Measurements from ENCODE around the gene SLC13A5.

SLC13A5 gene

DNA sequence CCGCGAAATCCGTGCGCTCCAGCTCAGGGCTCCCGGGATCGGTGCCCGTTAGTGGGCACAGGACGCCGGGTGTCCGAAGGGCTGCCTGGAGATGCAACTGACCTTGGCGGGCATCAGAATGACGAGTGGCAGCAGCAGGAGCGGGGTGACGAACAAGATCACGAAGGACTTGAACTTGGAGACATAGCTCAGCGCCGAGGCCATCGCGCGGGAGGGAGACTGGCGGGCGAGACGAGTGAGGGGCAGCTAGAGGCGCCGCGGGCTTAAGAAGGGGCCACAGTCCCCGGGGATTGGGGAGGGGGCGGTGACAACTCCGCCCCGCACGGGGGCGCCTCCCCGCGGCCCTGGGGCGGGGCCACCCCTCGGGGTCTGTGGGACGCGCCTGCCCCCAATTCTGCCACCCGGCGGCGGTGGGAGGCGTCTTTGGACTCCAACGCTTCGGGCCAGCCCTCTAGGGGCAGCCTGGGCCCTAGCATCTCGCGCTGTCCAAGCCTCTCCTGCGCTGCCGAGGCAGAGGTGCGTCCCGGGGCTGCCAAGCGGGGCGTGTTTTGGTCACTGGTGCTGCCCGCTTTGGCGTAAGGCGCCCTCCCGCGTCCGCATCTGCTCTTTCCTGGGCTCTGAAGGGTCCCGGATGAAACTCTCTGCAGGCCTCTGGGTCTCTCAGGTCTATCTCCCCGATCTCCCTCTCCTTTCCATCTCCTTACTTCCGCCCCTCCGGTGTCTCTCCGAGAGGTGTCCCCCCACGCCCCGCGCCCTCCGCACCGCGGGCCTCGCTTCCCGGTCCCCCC lies at the start of gene SLC13A5:
Gene SLC13A5, minus strand, starts transcription at position 240 of the 788 bp plus-strand sequence. Its CDS starts 36 bp downstream, at position 204.
- Histone ChIP-seq H3K27me3 (ENCODE audit: insufficient read depth, low read length) (peaks cover 51% of the 10 kb centered on the region), H3K79me2 (ENCODE audit: control insufficient read depth, insufficient read depth, low read length, unreplicated experiment) (no peaks in the 10 kb centered on the region), H3K4me3 (ENCODE audit: low read depth, low read length) (peak within 1 kb of the TSS; percentile 61), H3K4me1 (ENCODE audit: control insufficient read depth, insufficient read depth, low read length, unreplicated experiment) (no peaks in the 10 kb centered on the region), H3K27ac (ENCODE audit: low read depth, low read length) (no peak within 1 kb of the TSS), H2AFZ (ENCODE audit: low read length, unreplicated experiment) (peak within 1 kb of the TSS; percentile 51), H3K36me3 (ENCODE audit: insufficient read depth, low read length) (no peaks in the 10 kb centered on the region)

DNA sequence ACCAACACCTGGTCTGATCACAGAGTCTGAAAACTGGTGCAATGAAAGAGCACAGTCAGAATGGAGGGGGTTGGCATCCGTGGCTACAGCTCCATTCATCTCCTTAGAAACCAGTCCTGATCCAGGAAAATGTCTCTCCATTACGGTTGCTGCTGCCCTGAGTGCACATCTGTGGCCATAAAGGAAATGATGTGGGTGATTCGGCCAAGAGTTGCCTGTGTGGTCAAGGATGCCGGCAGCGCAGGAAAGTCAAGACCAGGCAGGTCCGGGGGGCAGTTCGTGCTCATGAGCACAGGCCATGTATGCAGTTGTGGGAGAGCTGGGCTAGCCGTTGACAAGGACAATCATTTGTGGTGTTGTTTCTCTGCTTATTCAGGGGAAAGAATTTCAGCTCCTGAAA lies 48.6 kb upstream of the SLC13A5 start:
- Histone ChIP-seq H3K4me3 (ENCODE audit: low read depth, low read length) (no peak overlapping the region), H3K36me3 (ENCODE audit: insufficient read depth, low read length) (peaks cover 81% of the 10 kb centered on the region), H3K4me1 (ENCODE audit: control insufficient read depth, insufficient read depth, low read length, unreplicated experiment) (peaks cover 14% of the 10 kb centered on the region), H3K79me2 (ENCODE audit: control insufficient read depth, insufficient read depth, low read length, unreplicated experiment) (peaks cover 44% of the 10 kb centered on the region), H3K27me3 (ENCODE audit: insufficient read depth, low read length) (no peaks in the 10 kb centered on the region), H2AFZ (ENCODE audit: low read length, unreplicated experiment) (no peak overlapping the region), H3K27ac (ENCODE audit: low read depth, low read length) (no peak overlapping the region)

DNA sequence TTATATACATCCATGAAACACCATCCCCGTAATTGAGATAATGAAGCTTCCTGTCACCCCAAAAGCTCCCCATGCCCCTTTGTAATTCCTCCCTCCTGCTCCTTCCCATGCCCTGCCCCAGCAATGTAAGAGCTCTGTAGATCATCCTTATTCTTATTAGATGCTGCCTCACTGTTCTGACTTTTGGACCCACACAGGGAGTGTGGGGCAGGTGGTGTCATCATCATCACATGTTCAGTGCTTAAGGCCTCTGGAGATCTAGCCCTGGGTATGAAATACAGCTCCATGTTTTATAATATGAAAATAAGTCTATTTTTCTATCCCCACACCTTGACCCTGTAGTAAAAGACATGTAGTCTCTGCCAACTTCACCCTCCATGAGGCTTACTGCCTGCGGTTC lies 44.6 kb upstream of the SLC13A5 start:
- Histone ChIP-seq H3K27ac (ENCODE audit: low read depth, low read length) (no peak overlapping the region), H2AFZ (ENCODE audit: low read length, unreplicated experiment) (no peak overlapping the region), H3K79me2 (ENCODE audit: control insufficient read depth, insufficient read depth, low read length, unreplicated experiment) (peaks cover 59% of the 10 kb centered on the region), H3K27me3 (ENCODE audit: insufficient read depth, low read length) (no peaks in the 10 kb centered on the region), H3K36me3 (ENCODE audit: insufficient read depth, low read length) (peaks cover 43% of the 10 kb centered on the region), H3K4me1 (ENCODE audit: control insufficient read depth, insufficient read depth, low read length, unreplicated experiment) (peaks cover 36% of the 10 kb centered on the region), H3K4me3 (ENCODE audit: low read depth, low read length) (peak overlapping the region; percentile 90)

DNA sequence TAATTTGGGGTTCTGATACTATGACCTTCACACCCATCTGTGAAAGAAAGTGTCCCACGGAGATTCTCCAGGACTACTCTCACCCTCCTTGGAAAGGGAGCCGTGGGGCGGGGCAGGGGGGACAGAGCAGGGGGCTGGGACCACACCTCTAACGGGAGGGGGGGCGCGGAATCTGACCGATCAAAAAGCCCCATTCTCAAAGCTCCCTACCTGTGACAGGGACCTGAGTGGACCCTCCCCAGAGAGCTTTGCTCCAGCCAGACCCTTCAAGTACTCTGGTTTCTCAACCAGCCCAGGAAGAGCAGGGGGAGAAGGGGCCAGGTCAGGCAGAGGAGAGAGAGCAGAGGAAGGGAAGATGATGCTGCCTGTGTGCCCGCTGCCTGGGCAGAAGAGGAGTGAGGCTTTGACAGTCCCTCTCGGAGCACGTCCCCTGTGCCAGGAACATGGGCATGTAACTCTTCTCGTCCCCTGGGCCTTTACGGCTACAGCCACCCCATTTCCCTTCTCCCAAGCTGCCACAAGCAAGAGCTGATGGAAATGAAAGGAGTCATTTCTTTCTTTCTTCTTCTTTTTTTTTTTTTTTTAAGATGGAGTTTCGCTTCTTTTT lies 43.4 kb upstream of the SLC13A5 start:
- peaks cover 54% of the 10 kb centered on the region for H3K79me2 ChIP-seq (ENCODE audit: control insufficient read depth, insufficient read depth, low read length, unreplicated experiment)
- H3K27ac ChIP-seq (ENCODE audit: low read depth, low read length): peak overlapping the region; percentile 79
- H3K36me3 ChIP-seq (ENCODE audit: insufficient read depth, low read length): peaks cover 31% of the 10 kb centered on the region
- H3K4me1 ChIP-seq (ENCODE audit: control insufficient read depth, insufficient read depth, low read length, unreplicated experiment): peaks cover 46% of the 10 kb centered on the region
- no peaks in the 10 kb centered on the region for H3K27me3 ChIP-seq (ENCODE audit: insufficient read depth, low read length)
- peak overlapping the region; percentile 90 for H3K4me3 ChIP-seq (ENCODE audit: low read depth, low read length)
- no peak overlapping the region for H2AFZ ChIP-seq (ENCODE audit: low read length, unreplicated experiment)

DNA sequence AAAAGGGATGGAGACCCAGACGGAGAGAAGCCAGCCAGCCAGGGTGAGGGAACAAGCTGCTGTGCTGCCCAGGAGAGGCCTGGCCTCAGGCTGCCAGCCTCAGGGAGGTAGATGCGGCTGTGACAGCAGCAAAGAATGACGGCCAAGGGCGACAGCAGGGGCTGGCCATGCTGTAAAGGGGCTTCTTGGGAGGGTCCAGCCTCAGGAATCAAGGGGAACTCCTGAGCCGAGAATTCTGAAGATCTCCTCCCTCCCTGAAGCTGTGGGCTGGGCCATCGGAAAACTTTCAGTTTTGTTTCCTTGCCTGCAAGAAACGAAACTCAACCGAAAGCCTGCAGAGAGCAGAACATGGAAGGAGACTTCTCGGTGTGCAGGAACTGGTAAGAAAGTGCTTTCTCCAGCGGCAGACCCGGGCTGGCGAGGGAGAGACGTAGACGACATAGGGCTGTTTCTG lies 42.6 kb upstream of the SLC13A5 start, which contains the start of gene XAF1:
Gene XAF1, plus strand, starts transcription at position 316 of the 454 bp plus-strand sequence. Its CDS starts 33 bp downstream, at position 349.
- peaks cover 46% of the 10 kb centered on the region for H3K4me1 ChIP-seq (ENCODE audit: control insufficient read depth, insufficient read depth, low read length, unreplicated experiment)
- peaks cover 51% of the 10 kb centered on the region for H3K79me2 ChIP-seq (ENCODE audit: control insufficient read depth, insufficient read depth, low read length, unreplicated experiment)
- H2AFZ ChIP-seq (ENCODE audit: low read length, unreplicated experiment): peak within 1 kb of the TSS; percentile 16
- H3K27ac ChIP-seq (ENCODE audit: low read depth, low read length): peak within 1 kb of the TSS; percentile 79
- peak within 1 kb of the TSS; percentile 90 for H3K4me3 ChIP-seq (ENCODE audit: low read depth, low read length)
- H3K36me3 ChIP-seq (ENCODE audit: insufficient read depth, low read length): peaks cover 26% of the 10 kb centered on the region; the same call in 1 of the 2 replicates
- H3K27me3 ChIP-seq (ENCODE audit: insufficient read depth, low read length): no peaks in the 10 kb centered on the region

DNA sequence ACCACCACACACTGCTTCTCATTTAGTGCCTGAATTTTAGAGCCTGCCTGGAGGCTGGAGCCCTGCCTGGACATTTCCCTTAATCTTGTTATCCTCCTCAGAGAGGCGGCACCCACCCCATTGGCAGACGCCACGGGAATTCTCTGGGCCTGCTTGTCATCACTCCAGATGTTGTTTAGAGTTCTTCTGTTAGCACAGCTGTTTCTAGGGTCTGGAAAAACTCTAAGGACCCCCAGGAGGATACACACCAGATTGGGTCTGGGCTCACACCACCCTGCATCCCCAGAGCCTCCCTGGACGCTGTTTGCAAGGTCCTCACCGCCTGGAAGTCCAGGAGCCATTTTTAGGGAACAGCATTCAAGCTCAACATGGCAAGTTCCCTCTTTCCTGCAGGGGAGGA lies 42.1 kb upstream of the SLC13A5 start:
- Histone ChIP-seq H2AFZ (ENCODE audit: low read length, unreplicated experiment) (peak overlapping the region; percentile 16), H3K79me2 (ENCODE audit: control insufficient read depth, insufficient read depth, low read length, unreplicated experiment) (peaks cover 51% of the 10 kb centered on the region), H3K4me3 (ENCODE audit: low read depth, low read length) (peak overlapping the region; percentile 90), H3K27me3 (ENCODE audit: insufficient read depth, low read length) (no peaks in the 10 kb centered on the region), H3K36me3 (ENCODE audit: insufficient read depth, low read length) (peaks cover 22% of the 10 kb centered on the region; the same call in 1 of the 2 replicates), H3K27ac (ENCODE audit: low read depth, low read length) (peak overlapping the region; percentile 79), H3K4me1 (ENCODE audit: control insufficient read depth, insufficient read depth, low read length, unreplicated experiment) (peaks cover 46% of the 10 kb centered on the region)

DNA sequence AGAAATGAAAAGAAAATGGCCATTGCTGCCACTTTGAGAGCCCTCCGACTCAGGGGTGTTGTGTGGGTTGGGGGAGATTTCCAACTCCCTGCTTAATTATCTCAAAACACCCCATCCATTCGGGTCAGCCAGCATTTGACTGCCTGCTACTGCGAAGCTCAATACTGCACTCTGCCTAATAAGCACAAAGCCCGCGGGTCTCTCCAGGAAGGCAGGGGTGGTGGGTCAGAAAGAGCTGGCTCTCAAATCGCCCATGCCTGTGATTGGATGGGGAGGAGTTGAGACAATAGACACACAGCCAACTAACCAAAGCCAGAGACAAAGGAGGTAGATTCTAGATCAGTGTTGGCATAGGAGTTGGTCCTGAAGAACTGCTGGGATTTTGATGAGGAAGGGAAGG lies 40.4 kb upstream of the SLC13A5 start:
- Histone ChIP-seq H2AFZ (ENCODE audit: low read length, unreplicated experiment) (peak overlapping the region; percentile 20), H3K79me2 (ENCODE audit: control insufficient read depth, insufficient read depth, low read length, unreplicated experiment) (peaks cover 38% of the 10 kb centered on the region), H3K4me1 (ENCODE audit: control insufficient read depth, insufficient read depth, low read length, unreplicated experiment) (peaks cover 46% of the 10 kb centered on the region), H3K36me3 (ENCODE audit: insufficient read depth, low read length) (peaks cover 9% of the 10 kb centered on the region; the same call in 1 of the 2 replicates), H3K27me3 (ENCODE audit: insufficient read depth, low read length) (no peaks in the 10 kb centered on the region), H3K27ac (ENCODE audit: low read depth, low read length) (peak overlapping the region; percentile 98), H3K4me3 (ENCODE audit: low read depth, low read length) (peak overlapping the region; percentile 15; the same call in 1 of the 2 replicates)

DNA sequence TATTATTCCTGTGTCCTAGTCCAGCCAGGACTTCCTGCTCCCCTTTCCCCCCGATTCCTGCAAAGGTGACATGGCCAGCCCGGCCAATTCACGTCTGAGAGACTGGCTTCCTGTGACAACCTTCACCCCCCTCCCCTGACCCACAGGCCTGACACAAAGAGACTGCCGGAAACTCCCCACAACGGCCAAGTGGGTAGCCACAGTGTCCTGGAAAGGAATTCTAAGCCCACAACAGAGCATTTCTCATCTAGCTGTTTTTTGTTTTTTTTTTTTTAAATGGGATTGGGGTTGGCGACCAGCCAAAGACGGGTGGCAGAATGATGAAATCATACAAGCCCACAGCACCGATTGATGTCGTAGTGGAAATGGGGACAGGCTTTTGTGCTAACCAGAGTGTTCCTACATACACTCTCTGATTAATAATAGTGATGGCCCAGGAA lies 39.9 kb upstream of the SLC13A5 start:
- Histone ChIP-seq H3K36me3 (ENCODE audit: insufficient read depth, low read length) (peaks cover 5% of the 10 kb centered on the region; the same call in 1 of the 2 replicates), H3K4me1 (ENCODE audit: control insufficient read depth, insufficient read depth, low read length, unreplicated experiment) (peaks cover 43% of the 10 kb centered on the region), H3K27me3 (ENCODE audit: insufficient read depth, low read length) (no peaks in the 10 kb centered on the region), H3K79me2 (ENCODE audit: control insufficient read depth, insufficient read depth, low read length, unreplicated experiment) (peaks cover 34% of the 10 kb centered on the region), H2AFZ (ENCODE audit: low read length, unreplicated experiment) (peak overlapping the region; percentile 54), H3K4me3 (ENCODE audit: low read depth, low read length) (peak overlapping the region; percentile 35), H3K27ac (ENCODE audit: low read depth, low read length) (peak overlapping the region; percentile 98)

DNA sequence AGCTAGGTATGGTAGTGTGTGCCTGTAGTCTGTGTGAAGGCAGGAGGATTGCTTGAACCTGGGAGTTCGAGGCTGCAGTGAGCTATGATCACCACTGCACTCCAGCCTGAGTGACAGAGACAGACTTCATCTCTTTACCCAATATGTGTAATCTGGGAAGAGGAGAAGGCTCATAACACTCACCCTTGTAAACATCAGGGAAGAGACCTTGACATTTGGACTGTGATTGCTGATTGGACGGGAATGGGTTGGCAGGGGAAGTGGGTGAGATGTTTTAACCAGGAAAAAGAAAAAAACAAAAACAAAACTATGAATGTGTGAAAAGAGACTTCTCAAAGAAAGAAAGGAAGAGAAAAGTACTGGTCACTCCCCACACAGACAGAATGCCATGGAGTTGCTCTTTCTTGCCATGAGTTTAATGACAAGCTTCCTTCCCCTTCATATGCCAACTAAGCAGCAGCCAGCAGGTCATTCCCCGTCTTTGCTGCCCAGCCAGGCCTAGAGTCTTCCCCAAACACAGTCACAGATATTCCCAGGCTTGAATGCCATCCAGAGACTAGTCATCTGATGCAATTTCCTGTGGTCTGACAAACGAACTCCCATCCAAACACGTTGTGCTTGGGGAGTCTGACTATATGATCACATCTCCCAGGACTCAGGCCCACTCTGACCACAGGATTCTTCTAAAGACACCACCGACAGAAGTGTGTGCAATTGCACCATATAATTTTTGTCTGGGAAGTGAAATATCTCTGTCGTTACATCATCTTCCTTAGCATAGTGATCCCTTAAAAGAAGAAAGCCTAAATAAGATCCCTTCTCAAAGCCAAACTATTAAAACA lies 39.1 kb upstream of the SLC13A5 start:
- H3K79me2 ChIP-seq (ENCODE audit: control insufficient read depth, insufficient read depth, low read length, unreplicated experiment): peaks cover 27% of the 10 kb centered on the region
- peaks cover 36% of the 10 kb centered on the region for H3K4me1 ChIP-seq (ENCODE audit: control insufficient read depth, insufficient read depth, low read length, unreplicated experiment)

DNA sequence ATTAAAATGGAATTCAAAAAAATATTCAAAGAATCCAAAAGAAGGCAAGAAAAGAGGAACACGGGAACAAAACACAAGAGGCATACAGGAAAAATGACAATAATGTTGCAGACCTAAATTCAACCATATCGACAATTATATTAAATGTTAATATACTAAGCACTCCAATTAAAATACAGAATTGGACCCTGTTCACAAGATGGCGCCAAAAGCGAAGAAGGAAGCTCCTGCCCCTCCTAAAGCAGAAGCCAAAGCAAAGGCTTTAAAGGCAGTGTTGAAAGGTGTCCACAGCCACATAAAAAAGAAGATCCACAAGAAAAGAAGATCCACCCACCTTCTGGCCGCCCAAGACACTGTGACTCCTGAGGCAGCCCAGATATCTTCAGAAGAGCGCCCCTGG lies 36.4 kb upstream of the SLC13A5 start:
- Histone ChIP-seq H3K36me3 (ENCODE audit: insufficient read depth, low read length) (no peaks in the 10 kb centered on the region), H2AFZ (ENCODE audit: low read length, unreplicated experiment) (no peak overlapping the region), H3K27ac (ENCODE audit: low read depth, low read length) (no peak overlapping the region), H3K4me3 (ENCODE audit: low read depth, low read length) (no peak overlapping the region), H3K79me2 (ENCODE audit: control insufficient read depth, insufficient read depth, low read length, unreplicated experiment) (peaks cover under 1% of the 10 kb centered on the region), H3K27me3 (ENCODE audit: insufficient read depth, low read length) (0 out of 2 replicates have a peak, but pooled peaks cover 4% of the 10 kb centered on the region), H3K4me1 (ENCODE audit: control insufficient read depth, insufficient read depth, low read length, unreplicated experiment) (peaks cover 24% of the 10 kb centered on the region)

More for the DNA sequence above, 39.1 kb upstream of the SLC13A5 start:
- Histone ChIP-seq H3K27ac (ENCODE audit: low read depth, low read length) (peak overlapping the region; percentile 98), H2AFZ (ENCODE audit: low read length, unreplicated experiment) (peak overlapping the region; percentile 17), H3K4me3 (ENCODE audit: low read depth, low read length) (peak overlapping the region; percentile 35), H3K36me3 (ENCODE audit: insufficient read depth, low read length) (no peaks in the 10 kb centered on the region), H3K27me3 (ENCODE audit: insufficient read depth, low read length) (no peaks in the 10 kb centered on the region)

Data from ACC112 (cell line).